ENCODE data around the gene CKS1B. TPM values are rescaled to one million over a fixed set of nuclear protein-coding genes. Genes with fewer than 3 reads are reported as not detected.

Gene CKS1B
- total RNA-seq, 1 donor from 2014 or later: 158 TPM

DNA sequence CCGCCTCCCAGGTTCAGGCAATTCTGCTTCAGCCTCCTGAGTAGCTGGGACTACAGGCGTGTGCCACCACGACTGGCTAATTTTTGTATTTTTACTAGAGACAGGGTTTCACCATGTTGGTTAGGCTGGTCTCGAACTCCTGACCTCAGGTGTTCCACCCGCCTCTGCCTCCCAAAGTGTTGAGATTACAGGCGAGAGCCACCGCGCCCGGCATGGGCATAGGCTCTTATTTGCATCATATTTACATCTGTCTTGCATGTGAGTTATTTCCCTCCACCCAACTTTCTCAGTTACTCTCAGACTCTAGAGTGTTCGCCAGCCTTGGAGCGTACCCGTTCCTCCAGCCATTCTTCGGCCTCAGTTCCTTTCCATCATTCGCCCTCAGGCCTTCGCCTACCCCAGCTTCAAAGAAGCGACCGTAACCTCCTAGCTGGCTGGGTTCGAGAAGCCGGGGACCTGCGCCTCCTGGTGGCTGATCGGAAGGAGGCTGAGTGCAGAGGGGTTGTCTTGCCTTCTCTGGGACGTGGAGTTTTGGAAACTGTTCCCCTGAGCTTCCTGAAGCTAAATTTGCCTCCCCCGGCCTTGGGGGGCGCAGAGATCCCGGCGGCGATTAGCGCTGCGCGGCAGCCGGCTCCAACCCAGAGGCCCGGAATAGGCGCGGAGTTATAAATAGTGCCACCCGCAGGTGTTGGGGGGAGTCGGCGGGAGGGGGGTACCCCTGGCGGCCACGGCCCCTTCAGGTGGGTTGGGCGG lies 24.5 kb downstream of the CKS1B start:
- no peak for DNase-seq (ENCODE audit: low spot score)
- peak overlapping the region; percentile 81 for H3K4me3 Mint-ChIP-seq
- H3K9me3 Mint-ChIP-seq: no peaks in the 10 kb centered on the region
- H3K27ac Mint-ChIP-seq: peak overlapping the region; percentile 92
- H3K27me3 Mint-ChIP-seq (ENCODE audit: insufficient read depth): peaks cover 2% of the 10 kb centered on the region
- intact Hi-C loops (cut with micrococcal nuclease): loop anchor here (1.0 to 5.0 kb wide), 6 partner anchors 9 to 517 kb away; partner anchors contain the start of gene FLAD1
- H3K36me3 Mint-ChIP-seq (ENCODE audit: low read depth): peaks cover 5% of the 10 kb centered on the region
- peaks cover 40% of the 10 kb centered on the region for H3K4me1 Mint-ChIP-seq (ENCODE audit: low read depth)

DNA sequence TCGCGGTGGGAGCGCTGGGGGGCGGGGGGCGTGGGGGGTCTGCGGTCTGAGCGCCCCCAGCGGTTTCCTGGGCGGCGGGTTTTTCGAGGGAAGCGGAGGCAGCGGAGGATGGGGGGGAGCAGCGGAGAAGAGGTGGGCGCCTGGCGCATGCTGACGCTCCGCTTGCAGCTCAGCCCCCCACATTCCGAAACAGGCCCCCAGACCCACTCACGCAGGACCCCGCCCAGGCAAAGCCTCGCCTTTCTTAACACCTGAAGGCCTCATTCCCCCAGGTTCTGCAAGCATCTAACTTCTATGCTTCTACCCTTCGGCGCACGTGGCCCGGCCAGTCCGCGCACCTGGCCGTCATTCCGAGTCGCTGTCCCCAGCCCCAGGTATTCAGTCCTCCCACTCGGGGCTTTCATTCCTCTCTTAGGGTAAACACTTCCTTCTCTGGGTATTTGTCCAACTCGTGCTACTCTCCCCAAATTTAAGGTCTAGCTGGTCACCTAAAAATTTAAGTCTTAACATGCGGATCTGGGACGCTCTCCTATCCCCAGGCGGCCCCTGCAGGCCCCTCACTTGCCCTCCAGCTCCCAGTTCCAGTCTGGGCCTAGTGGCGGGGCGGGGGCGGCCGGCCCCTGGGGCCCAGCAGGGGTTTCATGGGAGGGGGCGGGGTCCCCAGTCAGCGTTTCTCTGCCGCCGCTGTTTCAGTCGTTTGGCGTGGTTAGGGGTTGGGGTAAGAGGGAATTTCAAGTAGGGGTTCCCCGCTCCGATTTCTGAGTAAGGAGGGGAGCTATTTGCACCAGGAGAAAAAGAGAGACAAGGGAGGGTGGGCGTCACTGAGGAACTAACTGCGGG lies 25.3 kb downstream of the CKS1B start:
- Mint-ChIP-seq H3K27ac (peak overlapping the region; percentile 95), H3K9me3 (no peaks in the 10 kb centered on the region), H3K4me3 (peak overlapping the region; percentile 87), H3K27me3 (ENCODE audit: insufficient read depth) (peaks cover 2% of the 10 kb centered on the region), H3K36me3 (ENCODE audit: low read depth) (peaks cover 7% of the 10 kb centered on the region), H3K4me1 (ENCODE audit: low read depth) (peaks cover 40% of the 10 kb centered on the region)
- intact Hi-C loops (cut with micrococcal nuclease): loop anchor here (1.0 to 5.0 kb wide), 9 partner anchors 9 to 592 kb away; partner anchors contain the start of genes CKS1B, FLAD1, IL6R and RUSC1
- DNase-seq (ENCODE audit: low spot score): no peak

DNA sequence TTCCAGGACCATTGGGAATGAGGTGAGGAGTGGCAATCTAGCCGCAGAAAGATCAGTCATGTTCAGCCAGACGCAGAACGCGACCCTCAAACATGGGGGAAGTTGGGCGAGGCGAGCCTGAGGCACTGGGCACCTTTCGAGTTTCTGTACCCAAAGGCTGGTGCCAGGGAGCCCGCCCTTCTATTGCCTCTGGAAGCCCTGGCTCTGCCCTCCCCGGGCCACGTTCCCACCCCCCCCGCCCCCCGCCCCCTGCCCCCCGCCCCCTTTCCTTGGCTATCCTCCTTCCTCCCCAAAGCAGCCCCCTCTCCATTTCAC lies 25.9 kb downstream of the CKS1B start:
- DNase-seq (ENCODE audit: low spot score): no peak
- H3K9me3 Mint-ChIP-seq: no peaks in the 10 kb centered on the region
- H3K4me3 Mint-ChIP-seq: peak overlapping the region; percentile 87
- intact Hi-C loops (cut with micrococcal nuclease): loop anchor here (1.0 to 5.0 kb wide), 3 partner anchors 26 to 593 kb away; partner anchors contain the start of genes CKS1B, IL6R and RUSC1
- peaks cover 2% of the 10 kb centered on the region for H3K27me3 Mint-ChIP-seq (ENCODE audit: insufficient read depth)
- H3K27ac Mint-ChIP-seq: peak overlapping the region; percentile 95
- peaks cover 40% of the 10 kb centered on the region for H3K4me1 Mint-ChIP-seq (ENCODE audit: low read depth)
- peaks cover 7% of the 10 kb centered on the region for H3K36me3 Mint-ChIP-seq (ENCODE audit: low read depth)

DNA sequence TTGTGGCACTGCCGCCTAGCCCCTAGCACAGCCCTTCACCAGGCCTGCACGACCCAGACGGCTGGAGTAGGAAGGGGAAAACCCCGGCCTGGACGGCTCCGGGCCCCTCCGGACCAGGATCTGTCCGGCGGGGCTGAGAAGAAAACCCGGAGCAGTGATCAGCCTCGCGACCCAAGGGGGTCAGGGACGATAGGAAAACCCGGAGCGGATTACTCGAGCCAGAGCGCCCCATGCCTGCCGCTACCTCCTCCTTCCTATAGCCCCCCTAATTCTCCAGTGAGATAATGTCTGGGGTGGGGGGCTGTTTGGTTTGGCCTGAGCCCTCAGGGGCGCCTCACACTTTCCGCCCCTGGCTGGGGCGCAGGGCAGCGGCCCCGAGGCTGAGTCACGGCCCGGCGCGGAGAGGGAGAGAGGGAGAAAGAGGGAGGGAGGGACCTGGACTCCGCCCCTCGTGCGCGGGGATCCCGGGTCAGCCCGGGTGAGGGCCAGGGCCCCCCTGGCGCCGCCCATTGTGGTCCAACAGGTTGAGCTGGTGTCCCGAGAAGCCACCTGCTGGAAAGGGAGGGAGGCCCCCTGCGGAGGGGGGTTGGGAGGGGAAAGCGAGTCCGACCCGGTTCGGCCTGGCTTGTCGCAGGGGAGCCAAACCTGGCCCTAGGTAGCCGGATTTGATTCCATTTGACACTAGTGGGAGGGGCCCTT lies 26.4 kb downstream of the CKS1B start:
- Mint-ChIP-seq H3K9me3 (no peaks in the 10 kb centered on the region), H3K4me1 (ENCODE audit: low read depth) (peaks cover 45% of the 10 kb centered on the region), H3K27me3 (ENCODE audit: insufficient read depth) (peaks cover 2% of the 10 kb centered on the region), H3K27ac (peak overlapping the region; percentile 95), H3K36me3 (ENCODE audit: low read depth) (peaks cover 7% of the 10 kb centered on the region), H3K4me3 (peak overlapping the region; percentile 98)
- intact Hi-C loops (cut with micrococcal nuclease): loop anchor here (1.0 to 5.0 kb wide), 5 partner anchors 27 to 781 kb away; partner anchors contain the start of genes CKS1B, IL6R, RUSC1 and UBAP2L
- peak; percentile 81 for DNase-seq (ENCODE audit: low spot score)

DNA sequence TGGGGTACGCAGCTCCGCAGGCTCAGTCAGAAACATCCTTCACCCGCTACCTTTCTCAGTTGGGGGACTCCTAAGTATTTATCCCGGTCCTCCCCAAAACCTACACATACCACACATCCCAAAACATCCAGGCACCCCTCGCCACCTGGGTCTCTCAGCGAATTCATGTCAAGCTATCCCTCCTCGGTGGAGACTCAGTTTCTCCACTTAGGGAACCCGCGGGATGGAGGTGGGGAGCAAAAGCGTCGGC lies 26.9 kb downstream of the CKS1B start:
- H3K27me3 Mint-ChIP-seq (ENCODE audit: insufficient read depth): peaks cover 2% of the 10 kb centered on the region
- peaks cover 50% of the 10 kb centered on the region for H3K4me1 Mint-ChIP-seq (ENCODE audit: low read depth)
- DNase-seq (ENCODE audit: low spot score): no peak
- H3K36me3 Mint-ChIP-seq (ENCODE audit: low read depth): peaks cover 8% of the 10 kb centered on the region
- intact Hi-C loops (cut with micrococcal nuclease): loop anchor here (1.0 to 5.0 kb wide), 4 partner anchors 46 to 781 kb away; partner anchors contain the start of genes IL6R, RUSC1 and UBAP2L
- H3K9me3 Mint-ChIP-seq: no peaks in the 10 kb centered on the region
- H3K4me3 Mint-ChIP-seq: peak overlapping the region; percentile 98
- H3K27ac Mint-ChIP-seq: peak overlapping the region; percentile 85

DNA sequence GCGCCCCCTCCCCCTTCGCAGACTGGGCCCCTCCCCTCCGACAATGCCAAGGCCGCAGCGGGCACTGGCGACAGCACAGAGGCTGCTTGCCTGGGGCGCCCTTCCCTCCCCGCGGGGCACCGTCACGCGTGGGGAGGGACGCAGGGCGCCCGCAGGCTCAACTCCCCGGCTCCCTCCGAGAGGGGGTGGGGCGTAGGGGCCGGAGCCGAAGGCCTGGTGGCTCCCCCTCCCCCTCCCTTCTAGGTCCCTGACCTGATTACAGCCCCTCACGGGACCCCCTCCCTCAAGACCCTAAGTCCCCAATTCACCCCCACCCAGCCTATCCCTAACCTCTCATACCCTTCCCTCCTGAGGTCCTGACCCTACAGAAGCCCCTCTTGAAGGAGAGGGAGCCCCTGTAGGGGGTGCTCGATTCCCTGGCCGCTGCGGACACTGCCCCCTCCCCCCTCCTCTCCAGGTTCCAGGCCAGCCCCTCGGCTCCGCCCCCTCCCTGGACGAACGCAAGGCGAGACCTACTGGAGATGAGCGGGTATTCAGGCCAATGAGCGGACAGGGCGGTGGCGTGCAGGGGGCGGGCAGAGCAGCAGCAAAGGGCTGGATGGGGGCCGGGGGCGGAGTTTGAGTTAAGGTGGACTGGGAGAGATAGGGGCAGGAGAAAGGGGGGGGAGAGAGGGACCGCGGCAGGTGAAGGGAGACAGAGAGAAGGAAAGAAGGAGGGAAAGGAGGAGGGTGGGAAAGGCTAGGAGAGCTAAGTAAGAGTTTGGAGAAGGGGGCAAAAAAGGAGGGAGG lies 27.4 kb downstream of the CKS1B start:
- Mint-ChIP-seq H3K9me3 (no peaks in the 10 kb centered on the region), H3K4me1 (ENCODE audit: low read depth) (peaks cover 55% of the 10 kb centered on the region), H3K27ac (peak overlapping the region; percentile 97), H3K36me3 (ENCODE audit: low read depth) (peaks cover 11% of the 10 kb centered on the region), H3K4me3 (peak overlapping the region; percentile 98), H3K27me3 (ENCODE audit: insufficient read depth) (peaks cover 2% of the 10 kb centered on the region)
- intact Hi-C loops (cut with micrococcal nuclease): loop anchor here (1.0 to 5.0 kb wide), 11 partner anchors 10 to 782 kb away; partner anchors contain the start of genes EFNA4, IL6R, PYGO2 and RUSC1
- peak; percentile 98 for DNase-seq (ENCODE audit: low spot score)

DNA sequence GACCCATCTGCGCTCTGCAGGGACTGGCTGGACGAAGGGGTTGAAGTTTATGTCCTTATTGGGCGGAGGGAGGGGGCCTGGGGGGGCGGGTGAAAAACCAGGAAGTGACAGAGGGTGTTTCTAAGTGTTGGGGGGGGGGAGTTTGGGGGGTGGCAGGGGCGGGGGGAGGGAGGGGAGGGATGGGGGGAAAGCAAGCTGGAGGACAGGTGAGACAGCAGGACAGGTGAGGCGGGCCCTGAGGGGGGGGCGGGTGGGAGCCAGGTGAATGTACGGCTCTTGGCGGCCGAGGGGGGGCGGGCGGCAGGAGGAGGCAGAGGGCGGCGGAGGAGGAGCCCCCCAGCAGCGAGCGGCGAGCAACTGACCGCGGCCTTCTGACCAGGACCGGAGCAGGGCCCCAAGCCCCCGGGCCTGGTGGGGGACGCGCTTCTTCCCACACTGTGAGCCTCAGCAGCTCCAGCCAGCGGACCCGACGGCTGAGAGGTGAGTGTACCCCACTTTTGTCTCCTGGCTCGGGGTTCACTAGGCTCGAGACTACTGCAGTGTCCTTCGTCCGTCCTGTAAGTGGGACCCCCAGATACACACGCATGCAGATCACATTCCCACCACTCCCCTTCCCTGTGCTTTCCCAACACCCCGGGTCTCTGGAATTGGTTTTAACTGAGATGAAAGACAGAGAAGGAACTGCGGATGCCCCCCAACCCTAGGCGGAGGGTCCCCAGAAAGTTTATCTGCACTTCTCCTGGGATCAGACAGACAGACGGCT lies 28.2 kb downstream of the CKS1B start, which contains the start of gene ZBTB7B:
ZBTB7B (plus strand) TSS at position 339 of the 763 bp plus-strand sequence. CDS start 11,859 bp downstream, outside the sequence.
- Mint-ChIP-seq H3K9me3 (no peaks in the 10 kb centered on the region), H3K27ac (peak within 1 kb of the TSS; percentile 97), H3K27me3 (ENCODE audit: insufficient read depth) (peaks cover 2% of the 10 kb centered on the region), H3K4me3 (peak within 1 kb of the TSS; percentile 98), H3K36me3 (ENCODE audit: low read depth) (peaks cover 11% of the 10 kb centered on the region), H3K4me1 (ENCODE audit: low read depth) (peaks cover 50% of the 10 kb centered on the region)
- intact Hi-C loops (cut with micrococcal nuclease): loop anchor here (1.0 to 5.0 kb wide), 9 partner anchors 10 to 595 kb away; partner anchors contain the start of genes EFNA4, IL6R, PYGO2 and RUSC1
- DNase-seq (ENCODE audit: low spot score): no peak

DNA sequence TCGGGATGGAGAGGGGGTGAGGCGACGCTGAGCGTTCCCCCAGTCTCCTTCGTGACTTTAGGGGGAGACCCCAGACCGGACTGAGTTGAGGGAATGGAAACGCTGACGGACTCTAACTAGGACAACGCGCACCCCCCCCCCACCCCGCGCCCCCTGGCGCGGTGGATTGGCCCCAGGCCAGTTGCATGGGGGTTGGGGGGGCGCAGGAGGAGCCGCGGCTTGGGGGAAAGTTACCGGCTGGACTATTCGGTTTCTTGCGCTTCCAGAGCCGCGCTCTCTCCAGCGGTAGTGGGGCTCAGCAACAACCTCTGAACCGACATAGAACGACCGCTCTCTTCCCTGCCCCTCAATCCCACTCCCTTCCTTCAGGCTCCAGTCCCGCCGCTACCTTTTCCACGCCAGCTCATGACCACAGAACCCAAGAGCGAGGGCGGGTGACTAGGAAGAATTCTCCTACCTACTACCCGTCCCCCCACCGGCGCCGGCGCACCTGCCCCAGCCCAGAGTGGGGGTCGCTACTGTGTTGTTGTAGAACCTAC lies 28.8 kb downstream of the CKS1B start:
- peak overlapping the region; percentile 97 for H3K27ac Mint-ChIP-seq
- H3K9me3 Mint-ChIP-seq: no peaks in the 10 kb centered on the region
- intact Hi-C loops (cut with micrococcal nuclease): loop anchor here (5.0 kb wide), 2 partner anchors 319 to 596 kb away; partner anchors contain the start of genes IL6R and RUSC1
- no peak for DNase-seq (ENCODE audit: low spot score)
- H3K4me1 Mint-ChIP-seq (ENCODE audit: low read depth): peaks cover 47% of the 10 kb centered on the region
- H3K27me3 Mint-ChIP-seq (ENCODE audit: insufficient read depth): peaks cover 2% of the 10 kb centered on the region
- H3K36me3 Mint-ChIP-seq (ENCODE audit: low read depth): peaks cover 11% of the 10 kb centered on the region
- H3K4me3 Mint-ChIP-seq: peak overlapping the region; percentile 98

DNA sequence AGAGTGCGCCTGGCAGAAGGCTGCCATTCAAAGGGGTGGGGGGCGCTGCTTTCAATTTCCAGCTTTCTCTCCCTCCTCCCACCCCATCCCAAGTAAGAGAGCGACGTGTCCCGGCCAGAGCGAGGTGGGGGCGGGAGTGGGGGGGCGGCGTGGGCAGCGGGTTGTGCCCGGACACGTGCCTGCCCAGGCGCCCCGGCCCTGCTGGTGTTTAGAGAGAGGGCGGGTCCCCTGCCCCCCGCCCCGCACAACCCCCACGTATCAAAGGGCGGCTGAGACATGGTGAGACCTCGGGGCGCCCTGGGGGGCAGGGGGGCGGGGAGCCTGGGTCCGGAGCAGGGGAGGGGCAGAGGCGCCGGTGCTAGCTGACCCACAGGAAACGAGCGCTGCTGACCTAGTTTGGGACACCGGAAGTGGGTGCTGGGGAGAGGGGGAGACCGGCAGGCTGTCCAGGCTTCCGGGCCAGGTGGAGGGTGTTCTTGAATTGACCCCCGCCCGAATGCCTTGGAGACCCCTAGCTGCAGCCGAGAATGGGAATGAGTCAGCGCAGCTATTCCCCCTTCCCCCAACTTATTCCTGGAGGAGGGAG lies 29.4 kb downstream of the CKS1B start:
- H3K27me3 Mint-ChIP-seq (ENCODE audit: insufficient read depth): peaks cover 2% of the 10 kb centered on the region
- no peaks in the 10 kb centered on the region for H3K9me3 Mint-ChIP-seq
- peak overlapping the region; percentile 97 for H3K27ac Mint-ChIP-seq
- no peak for DNase-seq (ENCODE audit: low spot score)
- peak overlapping the region; percentile 98 for H3K4me3 Mint-ChIP-seq
- intact Hi-C loops (cut with micrococcal nuclease): loop anchor here (5.0 kb wide), 2 partner anchors 318 to 597 kb away; partner anchors contain the start of genes IL6R and RUSC1
- peaks cover 48% of the 10 kb centered on the region for H3K4me1 Mint-ChIP-seq (ENCODE audit: low read depth)
- H3K36me3 Mint-ChIP-seq (ENCODE audit: low read depth): peaks cover 14% of the 10 kb centered on the region

DNA sequence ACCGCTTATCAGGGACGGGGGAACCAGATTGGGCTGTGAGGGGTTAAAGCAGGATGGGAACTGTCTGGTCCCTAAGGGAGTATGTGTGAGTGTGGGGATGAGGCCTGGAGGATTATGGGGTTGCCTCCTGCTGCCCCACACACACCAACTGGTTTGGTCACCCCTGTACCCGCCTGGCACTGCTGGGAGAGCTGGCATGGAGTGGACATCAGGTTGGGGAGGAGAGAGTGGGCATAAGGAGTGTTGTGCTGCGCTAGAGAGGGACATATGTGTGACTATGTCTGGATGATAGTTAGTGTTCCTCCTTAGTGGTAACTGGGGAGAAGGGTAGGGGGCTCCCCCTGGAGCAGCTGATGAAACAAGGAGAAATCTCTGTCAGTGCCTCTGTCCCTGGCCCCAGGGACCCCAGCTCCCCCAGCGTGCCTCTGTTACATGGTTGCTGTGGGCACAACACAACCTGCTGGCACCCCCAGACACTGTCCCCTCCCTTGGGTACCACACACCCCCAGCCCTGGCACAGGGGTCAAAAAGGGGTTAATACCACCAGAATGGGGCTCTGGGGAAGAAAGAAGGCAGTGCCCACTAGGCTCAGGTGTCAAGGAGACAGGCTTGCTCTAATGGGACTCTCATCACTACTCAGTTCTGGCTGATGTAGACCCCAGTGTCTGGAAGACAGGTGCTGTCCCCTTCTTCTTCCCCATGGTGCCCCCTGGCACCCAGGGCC lies 30.0 kb downstream of the CKS1B start:
- Mint-ChIP-seq H3K27me3 (ENCODE audit: insufficient read depth) (peaks cover 2% of the 10 kb centered on the region), H3K9me3 (no peaks in the 10 kb centered on the region), H3K4me3 (peak overlapping the region; percentile 98), H3K4me1 (ENCODE audit: low read depth) (peaks cover 45% of the 10 kb centered on the region), H3K27ac (peak overlapping the region; percentile 96), H3K36me3 (ENCODE audit: low read depth) (peaks cover 16% of the 10 kb centered on the region)
- DNase-seq (ENCODE audit: low spot score): no peak
- intact Hi-C loops (cut with micrococcal nuclease): loop anchor here (5.0 kb wide), 3 partner anchors 168 to 597 kb away; partner anchors contain the start of genes IL6R, KRTCAP2, RUSC1 and TRIM46

Data from activated T-helper 1 cell treated with anti-CD3 and anti-CD28 coated beads, Interleukin-12 subunit alpha, Interleukin-12 subunit beta, Interleukin-2, Interleukin-4 antibody, amounts not matched to agents 30 ng/mL and 10 ng/mL and 1 ng/mL, durations not matched to agents 14 hours and 24 hours and 36 hours (primary cell).